Measurements from ENCODE around the gene PTPRD. TPM values are rescaled to one million over a fixed set of nuclear protein-coding genes. Genes with fewer than 3 reads are reported as not detected.

The PTPRD gene
- total RNA-seq, 1 donor from 2014 or later: 109 TPM

- no peak for DNase-seq (ENCODE audit: low spot score in 2 of 2, unreplicated experiment in 2 of 2)
- Mint-ChIP-seq H3K27me3 (ENCODE audit: low read depth) (no peaks in the 10 kb centered on the region), H3K27ac (no peak overlapping the region), H3K36me3 (no peaks in the 10 kb centered on the region), H3K4me3 (no peak overlapping the region), H3K9me3 (no peaks in the 10 kb centered on the region), H3K4me1 (peaks cover 6% of the 10 kb centered on the region)
- TF ChIP-seq CTCF (IDR thresholded peaks at IDR 0.05; ENCODE audit: unreplicated experiment): no peak
Observed at GRCh38 chr9:10226996-10227395, 385.8 kb downstream of the PTPRD start.

DNA sequence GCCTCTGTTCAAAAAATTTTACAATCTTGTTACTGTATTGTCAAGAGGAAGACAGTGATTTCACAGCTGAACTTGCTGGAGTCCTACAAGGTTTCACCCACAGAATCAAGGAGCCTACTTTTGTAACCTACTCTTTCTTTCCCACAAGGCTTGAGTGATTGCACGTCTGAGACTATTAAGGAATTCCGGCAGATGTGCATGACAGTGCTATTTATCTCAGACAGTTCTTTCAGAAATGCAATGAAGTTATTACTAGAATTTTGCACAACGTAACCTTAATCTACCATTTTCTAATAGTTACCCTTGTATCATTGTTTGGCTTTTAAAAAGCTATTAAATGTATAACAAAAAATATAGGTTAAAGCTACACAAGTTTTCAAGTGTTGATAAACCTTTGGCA is 400.1 kb downstream of the PTPRD start:
- H3K4me1 Mint-ChIP-seq: peaks cover 5% of the 10 kb centered on the region
- H3K27me3 Mint-ChIP-seq (ENCODE audit: low read depth): peaks cover 7% of the 10 kb centered on the region
- TF ChIP-seq CTCF (IDR thresholded peaks at IDR 0.05; ENCODE audit: unreplicated experiment): no peak
- no peaks in the 10 kb centered on the region for H3K9me3 Mint-ChIP-seq
- H3K27ac Mint-ChIP-seq: no peak overlapping the region
- H3K4me3 Mint-ChIP-seq: no peak overlapping the region
- DNase-seq (ENCODE audit: low spot score in 2 of 2, unreplicated experiment in 2 of 2): no peak
- H3K36me3 Mint-ChIP-seq: no peaks in the 10 kb centered on the region

DNA sequence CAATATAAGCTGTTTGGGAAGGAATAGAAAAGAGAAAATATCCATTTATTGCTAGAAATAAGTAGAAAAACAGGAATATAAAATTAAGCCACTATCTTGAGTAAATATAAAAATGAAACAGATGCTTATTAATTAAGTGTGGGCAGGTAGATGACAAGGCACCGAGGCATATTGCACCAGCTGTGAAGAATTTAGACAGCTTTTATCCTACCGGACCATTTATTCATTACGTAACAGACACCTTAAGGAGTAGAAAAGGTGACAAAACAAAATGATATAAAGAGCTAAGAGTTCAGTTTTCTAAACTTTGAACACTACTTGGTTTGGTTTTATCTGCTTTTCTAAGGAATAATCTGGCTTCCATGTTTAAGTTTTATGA is 404.1 kb downstream of the PTPRD start:
- no peak for DNase-seq (ENCODE audit: low spot score in 2 of 2, unreplicated experiment in 2 of 2)
- peak overlapping the region; percentile 77 for H3K4me3 Mint-ChIP-seq
- H3K4me1 Mint-ChIP-seq: peaks cover 10% of the 10 kb centered on the region
- no peaks in the 10 kb centered on the region for H3K36me3 Mint-ChIP-seq
- peaks cover 7% of the 10 kb centered on the region for H3K27me3 Mint-ChIP-seq (ENCODE audit: low read depth)
- no peak for TF ChIP-seq CTCF (IDR thresholded peaks at IDR 0.05; ENCODE audit: unreplicated experiment)
- no peaks in the 10 kb centered on the region for H3K9me3 Mint-ChIP-seq
- H3K27ac Mint-ChIP-seq: no peak overlapping the region

- no peak for TF ChIP-seq CTCF (IDR thresholded peaks at IDR 0.05; ENCODE audit: unreplicated experiment)
- no peaks in the 10 kb centered on the region for H3K36me3 Mint-ChIP-seq
- H3K4me3 Mint-ChIP-seq: no peak overlapping the region
- no peak overlapping the region for H3K27ac Mint-ChIP-seq
- no peak for DNase-seq (ENCODE audit: low spot score in 2 of 2, unreplicated experiment in 2 of 2)
- peaks cover 7% of the 10 kb centered on the region for H3K4me1 Mint-ChIP-seq
- H3K9me3 Mint-ChIP-seq: no peaks in the 10 kb centered on the region
- peaks cover 5% of the 10 kb centered on the region for H3K27me3 Mint-ChIP-seq (ENCODE audit: low read depth)
Observed at GRCh38 chr9:10204276-10204675, 408.5 kb downstream of the PTPRD start.

GRCh38 chr9:10173561-10173960 is 439.2 kb downstream of the PTPRD start:
- Mint-ChIP-seq H3K4me3 (no peak overlapping the region), H3K4me1 (peaks cover 6% of the 10 kb centered on the region), H3K27me3 (ENCODE audit: low read depth) (no peaks in the 10 kb centered on the region), H3K36me3 (no peaks in the 10 kb centered on the region), H3K27ac (no peak overlapping the region), H3K9me3 (peaks cover 4% of the 10 kb centered on the region)
- DNase-seq (ENCODE audit: low spot score in 2 of 2, unreplicated experiment in 2 of 2): no peak
- no peak for TF ChIP-seq CTCF (IDR thresholded peaks at IDR 0.05; ENCODE audit: unreplicated experiment)

GRCh38 chr9:10172476-10172875 is 440.3 kb downstream of the PTPRD start:
- Mint-ChIP-seq H3K27me3 (ENCODE audit: low read depth) (no peaks in the 10 kb centered on the region), H3K9me3 (peaks cover 4% of the 10 kb centered on the region), H3K4me1 (peaks cover 6% of the 10 kb centered on the region), H3K36me3 (no peaks in the 10 kb centered on the region), H3K4me3 (no peak overlapping the region), H3K27ac (no peak overlapping the region)
- no peak for TF ChIP-seq CTCF (IDR thresholded peaks at IDR 0.05; ENCODE audit: unreplicated experiment)
- DNase-seq (ENCODE audit: low spot score in 2 of 2, unreplicated experiment in 2 of 2): no peak

Data from mesothelial cell of epicardium (in vitro differentiated cells).